HG03108 (cell line): ENCODE measurements around the gene HOXD9.

Source experiments
- ATAC-seq: cut with Tn5 transposase; IDR thresholded peaks from one replicate; pipeline ENCODE4 v1.9.1; 2021; ENCODE audit warnings: moderate library complexity; ENCODE audit not compliant: unreplicated experiment

HOXD9 gene

DNA sequence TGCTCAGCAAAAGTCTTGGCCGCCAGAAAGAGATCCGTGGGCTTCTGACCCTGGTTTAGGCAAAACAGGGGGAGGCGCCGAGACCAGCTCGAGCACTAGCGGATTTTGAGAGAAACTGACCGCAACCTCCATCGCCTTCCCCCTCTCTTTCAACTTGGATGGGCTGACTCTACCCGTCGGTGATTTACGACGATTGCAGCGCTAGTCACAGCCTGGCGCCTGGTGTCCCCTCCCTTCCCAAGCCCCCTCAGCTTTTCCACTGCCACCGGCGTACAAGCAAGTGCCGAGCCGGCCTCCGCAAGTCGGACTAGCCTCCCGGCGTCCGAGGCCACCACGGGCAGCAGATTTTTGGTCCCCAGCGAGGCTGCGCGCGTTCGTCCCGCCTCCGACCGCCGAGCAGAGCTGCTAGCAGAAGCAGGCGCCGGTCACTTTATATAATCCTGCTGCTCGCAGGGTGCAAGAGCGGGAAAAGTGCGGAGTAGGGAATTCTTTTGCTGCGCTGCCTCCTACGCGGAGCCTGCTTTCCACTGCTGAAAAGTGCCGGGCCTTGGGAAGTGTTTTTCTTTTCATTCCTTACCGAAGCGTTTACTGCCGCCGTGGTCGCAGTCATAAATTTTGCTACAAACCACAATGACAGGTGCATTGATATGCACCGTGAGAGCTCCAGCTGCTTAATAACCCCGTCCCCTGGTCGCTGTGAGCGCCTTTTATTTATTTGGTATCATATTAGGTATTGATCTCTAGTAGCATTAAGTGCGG is 42.3 kb downstream of the HOXD9 start:
- ATAC-seq, result no peak

DNA sequence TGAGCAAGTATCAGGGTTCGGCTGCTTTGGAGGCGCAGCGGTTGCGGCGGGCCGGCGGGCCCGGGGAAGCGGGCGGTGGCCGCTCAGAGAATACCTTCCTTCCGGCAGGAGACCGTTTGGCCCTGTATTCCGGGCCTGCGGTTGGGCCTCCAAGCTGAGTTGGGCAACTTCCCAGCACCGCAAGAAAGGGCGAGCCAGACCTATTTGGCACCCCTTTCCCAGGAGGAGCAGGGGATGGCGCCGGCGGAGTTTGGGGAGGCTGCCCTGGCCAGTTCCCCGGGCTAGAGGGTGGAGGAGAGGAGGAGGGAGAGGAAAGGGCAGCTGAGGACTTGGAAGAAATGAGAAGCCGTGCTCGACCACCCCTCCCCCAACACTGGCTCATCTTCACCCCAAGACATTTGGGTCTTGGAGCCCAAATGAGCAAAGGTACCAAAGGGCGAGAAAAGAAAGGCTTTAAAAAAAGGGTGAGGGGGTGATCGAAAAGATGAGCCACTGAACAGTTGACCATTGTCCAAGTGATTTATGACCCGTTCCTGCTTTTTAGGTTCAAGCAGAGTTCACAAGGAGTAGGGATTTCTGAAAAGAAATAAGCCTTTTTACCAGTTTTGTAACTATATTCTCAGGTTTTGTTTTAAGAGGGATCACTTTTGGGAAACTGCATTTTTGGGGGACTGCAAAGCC is 43.0 kb downstream of the HOXD9 start:
- no peak for ATAC-seq

DNA sequence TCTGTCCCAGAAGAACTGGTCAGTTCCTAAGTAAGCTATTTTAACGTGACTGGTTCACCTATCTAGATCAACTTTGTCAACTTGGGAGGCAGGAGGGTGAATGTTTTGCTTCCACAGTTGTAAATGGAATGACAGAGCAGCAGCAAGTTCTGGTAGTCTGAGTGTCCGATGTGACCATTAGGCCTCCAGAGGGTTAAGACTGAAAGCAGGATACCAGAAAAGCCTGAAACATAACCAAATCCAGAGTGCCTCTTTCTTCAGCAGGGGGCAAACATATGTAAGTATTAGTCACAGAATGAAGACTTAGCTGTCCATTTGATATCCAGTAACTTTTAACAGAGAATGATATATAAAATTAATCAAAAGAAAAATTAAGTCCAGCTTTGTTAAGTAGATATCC is 43.8 kb downstream of the HOXD9 start:
- no peak for ATAC-seq

DNA sequence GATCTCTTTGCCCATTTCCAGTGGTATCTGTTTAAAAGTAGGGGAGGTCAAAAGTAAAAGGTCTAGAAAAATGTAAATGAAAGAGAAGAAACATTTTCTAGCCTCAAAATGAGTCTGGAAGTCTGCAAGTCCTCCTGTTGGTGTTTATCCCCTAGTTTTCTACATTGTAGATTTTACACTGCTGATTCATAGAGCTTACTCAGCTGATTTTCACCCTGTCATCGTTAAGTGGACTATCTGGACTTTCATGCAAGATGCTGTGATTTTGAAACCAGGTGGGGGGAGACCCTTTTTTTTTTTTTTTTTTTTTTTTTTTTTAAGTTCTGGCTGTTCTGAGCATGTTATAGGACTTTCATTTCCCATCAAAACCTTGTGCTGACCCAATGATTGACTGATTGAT is 44.9 kb downstream of the HOXD9 start:
- no peak for ATAC-seq

DNA sequence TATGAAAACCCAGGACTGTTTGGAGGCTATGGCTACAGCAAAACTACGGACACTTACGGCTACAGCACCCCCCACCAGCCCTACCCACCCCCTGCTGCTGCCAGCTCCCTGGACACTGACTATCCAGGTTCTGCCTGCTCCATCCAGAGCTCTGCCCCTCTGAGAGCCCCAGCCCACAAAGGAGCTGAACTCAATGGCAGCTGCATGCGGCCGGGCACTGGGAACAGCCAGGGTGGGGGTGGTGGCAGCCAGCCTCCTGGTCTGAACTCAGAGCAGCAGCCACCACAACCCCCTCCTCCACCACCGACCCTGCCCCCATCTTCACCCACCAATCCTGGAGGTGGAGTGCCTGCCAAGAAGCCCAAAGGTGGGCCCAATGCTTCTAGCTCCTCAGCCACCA is 46.7 kb downstream of the HOXD9 start:
- ATAC-seq, result no peak

DNA sequence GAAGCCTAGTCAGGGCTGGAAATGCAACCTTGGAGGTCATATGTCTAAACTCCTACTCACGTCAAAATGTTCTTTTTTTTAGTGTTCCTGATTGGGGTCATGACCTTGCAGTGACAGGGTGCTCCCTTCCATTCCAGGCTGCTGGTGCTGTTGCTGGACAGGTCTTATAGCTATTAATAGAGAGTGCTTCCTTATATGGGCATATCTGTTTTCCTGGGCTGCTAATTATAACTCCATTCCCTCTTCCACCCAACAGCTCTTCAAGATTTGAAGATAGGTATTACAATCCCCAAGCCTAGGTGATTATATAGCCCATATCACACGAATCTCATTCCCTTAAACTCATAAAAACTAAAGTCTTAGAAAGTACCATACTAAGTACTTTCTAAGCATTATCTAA is 47.2 kb downstream of the HOXD9 start:
- no peak for ATAC-seq

DNA sequence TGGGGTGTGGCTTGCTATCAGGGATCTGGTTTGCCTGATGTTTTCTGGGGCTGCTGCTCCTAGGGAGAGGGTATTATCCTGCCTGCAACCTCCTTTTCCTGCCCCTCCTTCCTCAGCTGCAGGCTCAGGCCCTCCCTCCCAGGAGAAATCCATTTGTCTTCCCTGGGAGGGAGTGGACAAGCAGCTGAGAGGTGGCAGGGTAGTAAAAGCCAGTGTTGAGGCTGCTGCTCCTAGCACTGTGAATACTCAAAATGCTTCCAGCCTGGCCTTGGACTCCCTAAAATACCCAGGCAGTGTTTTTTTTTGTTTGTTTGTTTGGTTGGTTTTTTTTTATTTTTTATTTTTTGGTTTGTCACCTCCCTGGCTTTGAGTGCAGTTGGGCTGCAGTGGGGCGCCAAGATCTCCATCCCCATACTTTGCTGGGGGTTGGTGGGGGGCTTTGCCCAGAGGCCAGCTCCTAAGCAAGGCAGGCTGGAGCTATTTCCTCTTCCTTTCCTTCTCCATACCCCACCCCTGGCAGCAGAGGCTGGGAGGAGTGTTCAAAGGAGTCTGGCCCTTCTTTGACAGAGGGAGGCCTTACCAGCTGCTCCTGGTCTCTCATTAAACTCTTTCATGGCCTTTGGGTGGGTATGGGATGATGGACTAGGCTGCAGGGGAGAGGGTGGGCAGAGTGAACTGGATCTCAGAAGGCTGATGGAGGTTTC is 48.2 kb downstream of the HOXD9 start:
- ATAC-seq, result no peak

DNA sequence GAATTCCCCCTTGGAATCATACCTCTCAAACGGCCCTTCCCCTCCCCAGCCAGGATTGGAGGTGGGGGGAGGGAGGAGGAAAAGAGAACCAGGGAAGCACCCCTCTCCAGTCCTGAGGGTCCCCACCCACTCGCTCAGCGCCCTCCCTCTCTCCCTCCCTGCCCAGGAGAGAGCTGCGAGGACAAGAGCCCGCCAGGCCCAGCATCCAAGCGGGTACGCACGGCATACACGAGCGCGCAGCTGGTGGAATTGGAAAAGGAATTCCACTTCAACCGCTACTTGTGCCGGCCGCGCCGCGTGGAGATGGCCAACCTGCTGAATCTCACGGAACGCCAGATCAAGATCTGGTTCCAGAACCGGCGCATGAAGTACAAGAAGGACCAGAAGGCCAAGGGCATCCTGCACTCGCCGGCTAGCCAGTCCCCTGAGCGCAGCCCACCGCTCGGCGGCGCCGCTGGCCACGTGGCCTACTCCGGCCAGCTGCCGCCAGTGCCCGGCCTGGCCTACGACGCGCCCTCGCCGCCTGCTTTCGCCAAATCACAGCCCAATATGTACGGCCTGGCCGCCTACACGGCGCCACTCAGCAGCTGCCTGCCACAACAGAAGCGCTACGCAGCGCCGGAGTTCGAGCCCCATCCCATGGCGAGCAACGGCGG is 49.0 kb downstream of the HOXD9 start:
- no peak for ATAC-seq

DNA sequence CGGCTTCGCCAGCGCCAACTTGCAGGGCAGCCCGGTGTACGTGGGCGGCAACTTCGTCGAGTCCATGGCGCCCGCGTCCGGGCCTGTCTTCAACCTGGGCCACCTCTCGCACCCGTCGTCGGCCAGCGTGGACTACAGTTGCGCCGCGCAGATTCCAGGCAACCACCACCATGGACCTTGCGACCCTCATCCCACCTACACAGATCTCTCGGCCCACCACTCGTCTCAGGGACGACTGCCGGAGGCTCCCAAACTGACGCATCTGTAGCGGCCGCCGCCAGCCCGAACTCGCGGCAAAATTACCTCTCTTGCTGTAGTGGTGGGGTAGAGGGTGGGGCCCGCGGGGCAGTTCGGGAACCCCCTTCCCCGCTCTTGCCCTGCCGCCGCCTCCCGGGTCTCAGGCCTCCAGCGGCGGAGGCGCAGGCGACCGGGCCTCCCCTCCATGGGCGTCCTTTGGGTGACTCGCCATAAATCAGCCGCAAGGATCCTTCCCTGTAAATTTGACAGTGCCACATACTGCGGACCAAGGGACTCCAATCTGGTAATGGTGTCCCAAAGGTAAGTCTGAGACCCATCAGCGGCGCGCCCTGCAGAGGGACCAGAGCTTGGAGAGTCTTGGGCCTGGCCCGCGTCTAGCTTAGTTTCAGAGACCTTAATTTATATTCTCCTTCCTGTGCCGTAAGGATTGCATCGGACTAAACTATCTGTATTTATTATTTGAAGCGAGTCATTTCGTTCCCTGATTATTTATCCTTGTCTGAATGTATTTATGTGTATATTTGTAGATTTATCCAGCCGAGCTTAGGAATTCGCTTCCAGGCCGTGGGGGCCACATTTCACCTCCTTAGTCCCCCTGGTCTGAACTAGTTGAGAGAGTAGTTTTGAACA is 49.7 kb downstream of the HOXD9 start:
- no peak for ATAC-seq

DNA sequence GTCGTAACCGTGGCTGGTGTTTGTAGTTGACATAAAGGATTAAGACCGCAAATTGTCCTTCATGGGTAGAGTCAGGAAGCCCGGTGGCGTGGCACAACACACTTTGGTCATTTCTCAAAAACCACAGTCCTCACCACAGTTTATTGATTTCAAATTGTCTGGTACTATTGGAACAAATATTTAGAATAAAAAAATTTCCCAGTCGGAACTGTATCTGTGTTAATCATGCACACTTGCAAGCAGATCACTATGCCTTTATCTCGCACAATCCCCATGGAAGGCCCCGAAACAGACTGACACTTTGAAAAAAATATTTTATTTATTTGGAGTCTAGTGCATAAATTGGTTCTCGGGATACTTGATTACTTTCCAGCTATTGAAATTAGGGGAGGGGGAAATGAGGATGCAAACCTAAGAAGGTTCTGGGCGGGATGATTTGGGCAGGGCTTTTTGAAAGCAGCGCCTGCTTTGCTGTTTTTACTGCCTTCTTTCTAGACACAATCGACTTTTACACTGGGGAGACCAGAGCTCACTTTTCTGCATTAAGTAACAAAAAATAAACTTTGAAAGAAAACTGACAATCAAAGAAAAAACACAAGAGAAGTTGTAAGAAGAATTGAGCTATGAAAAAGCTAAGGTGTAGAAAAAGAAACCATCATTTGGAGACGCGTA is 50.5 kb downstream of the HOXD9 start:
- no peak for ATAC-seq

DNA sequence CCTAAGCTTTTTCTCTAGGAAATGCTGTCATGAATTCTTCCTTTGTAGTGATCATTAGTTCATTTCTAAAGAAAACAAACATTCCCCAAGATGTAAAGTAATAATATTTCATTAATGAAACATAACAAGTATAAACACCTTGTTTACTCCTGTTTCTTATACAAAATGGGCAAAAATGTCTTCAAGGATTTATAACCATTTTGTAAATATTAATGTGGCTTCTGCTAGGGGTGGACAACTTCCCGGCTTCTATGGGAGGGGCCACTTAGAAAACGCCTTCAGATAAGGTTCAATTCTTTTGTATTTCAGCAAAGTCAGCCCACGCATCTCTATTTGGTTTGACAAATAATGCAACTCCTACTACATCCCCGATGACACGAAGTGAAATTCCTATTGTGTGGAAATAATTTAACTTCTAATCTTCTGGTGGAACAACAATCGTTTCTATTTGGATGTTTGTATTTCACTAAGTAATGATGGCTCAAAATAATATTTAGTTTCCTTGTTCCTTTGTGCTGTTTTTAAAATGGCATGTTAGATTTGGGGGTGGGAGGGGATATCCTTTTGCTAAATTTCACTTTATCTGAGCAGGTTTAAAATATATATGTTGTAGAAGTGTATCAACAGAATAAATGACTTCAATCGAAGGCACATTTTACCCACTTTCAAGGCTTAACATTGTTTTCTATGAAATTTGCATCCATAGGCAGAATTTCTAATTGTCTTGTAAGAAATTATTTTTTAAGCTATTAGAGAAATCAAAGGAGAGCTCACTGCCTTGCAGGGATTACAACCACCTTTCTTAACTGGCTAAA is 51.3 kb downstream of the HOXD9 start:
- no peak for ATAC-seq

DNA sequence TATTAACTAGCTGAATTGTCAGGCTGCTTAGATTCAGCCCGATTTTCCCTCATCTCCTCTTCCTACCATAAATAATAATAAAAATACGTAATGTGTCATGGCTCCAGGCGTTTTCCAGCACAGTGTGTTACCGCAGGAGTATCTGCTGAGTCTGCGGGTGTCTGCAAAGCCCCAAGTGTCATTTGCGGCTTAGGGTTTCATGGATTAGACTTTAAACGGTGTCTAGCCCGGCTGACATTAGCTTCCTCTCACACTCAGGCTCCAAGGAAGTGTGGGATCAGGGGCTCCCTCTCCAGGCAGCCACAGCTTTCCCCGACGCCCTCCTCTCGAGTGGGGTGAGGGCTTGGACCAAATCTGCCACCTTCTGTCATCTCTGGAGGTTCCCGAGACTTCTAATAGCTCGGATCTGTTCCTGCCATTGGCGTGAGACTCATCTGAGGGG is 51.9 kb downstream of the HOXD9 start:
- no peak for ATAC-seq
